ENCODE results near the gene ATP2C2.
"Not testable (repeated sequence)": the region's sequence is repeated elsewhere in the genome, so short reads cannot be mapped to it uniquely, and the experiment has no call there.

ATP2C2 gene

DNA sequence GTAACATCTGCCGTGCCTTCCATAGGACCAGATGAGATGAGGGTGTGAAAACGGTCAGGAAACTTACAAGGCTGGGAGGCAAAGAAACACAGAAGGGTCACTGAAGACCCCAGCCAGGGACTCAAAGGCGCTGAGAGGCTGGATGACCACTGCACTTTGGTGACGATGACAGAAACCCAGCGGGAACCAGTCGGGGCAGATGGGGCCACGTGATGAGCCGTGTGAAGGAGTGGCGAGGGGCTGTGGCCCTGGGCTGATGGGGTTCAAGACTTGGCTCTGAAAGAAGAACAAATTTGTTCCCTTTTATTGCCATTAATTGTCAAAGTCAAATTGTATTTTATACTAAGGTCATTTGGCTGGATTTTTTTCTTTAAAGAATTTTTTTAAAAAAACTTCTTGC, 28.6 kb upstream of the ATP2C2 start:
- DNase-seq (ENCODE audit: low spot score): no peak

DNA sequence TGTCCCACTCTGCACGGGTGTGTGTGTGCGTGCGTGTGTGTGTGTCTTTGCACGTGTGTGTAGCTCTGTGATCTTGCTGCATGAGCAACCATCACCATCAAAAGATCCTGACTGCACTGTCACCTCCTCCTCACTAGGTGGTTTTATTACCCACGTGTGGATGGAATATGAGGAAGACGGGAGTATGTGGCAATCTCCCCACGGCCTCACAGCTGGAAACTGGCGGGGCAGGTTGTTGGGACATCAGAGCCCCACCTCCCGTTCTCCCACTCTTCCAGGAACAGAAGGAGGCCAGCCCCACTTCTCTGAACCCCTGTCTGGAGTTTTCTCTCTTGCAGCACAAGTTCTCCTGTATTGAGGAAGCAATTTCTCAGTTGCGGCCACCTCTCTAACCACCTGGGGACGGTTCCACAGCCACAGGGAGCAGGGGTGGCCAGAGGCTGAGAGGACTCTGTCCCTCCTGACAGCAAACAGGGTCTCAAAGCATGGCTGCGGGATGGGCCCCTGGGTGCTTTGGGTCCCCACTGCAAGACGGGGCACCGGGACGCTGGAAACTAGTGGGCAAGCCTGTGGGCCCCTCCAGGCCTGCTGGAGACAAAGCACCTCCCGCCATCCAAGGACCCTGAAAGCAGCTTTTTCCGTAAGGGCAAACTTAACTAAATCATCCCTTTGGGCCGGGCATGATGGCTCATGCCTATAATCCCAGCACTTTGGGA, 27.9 kb upstream of the ATP2C2 start:
- no peak for DNase-seq (ENCODE audit: low spot score)

DNA sequence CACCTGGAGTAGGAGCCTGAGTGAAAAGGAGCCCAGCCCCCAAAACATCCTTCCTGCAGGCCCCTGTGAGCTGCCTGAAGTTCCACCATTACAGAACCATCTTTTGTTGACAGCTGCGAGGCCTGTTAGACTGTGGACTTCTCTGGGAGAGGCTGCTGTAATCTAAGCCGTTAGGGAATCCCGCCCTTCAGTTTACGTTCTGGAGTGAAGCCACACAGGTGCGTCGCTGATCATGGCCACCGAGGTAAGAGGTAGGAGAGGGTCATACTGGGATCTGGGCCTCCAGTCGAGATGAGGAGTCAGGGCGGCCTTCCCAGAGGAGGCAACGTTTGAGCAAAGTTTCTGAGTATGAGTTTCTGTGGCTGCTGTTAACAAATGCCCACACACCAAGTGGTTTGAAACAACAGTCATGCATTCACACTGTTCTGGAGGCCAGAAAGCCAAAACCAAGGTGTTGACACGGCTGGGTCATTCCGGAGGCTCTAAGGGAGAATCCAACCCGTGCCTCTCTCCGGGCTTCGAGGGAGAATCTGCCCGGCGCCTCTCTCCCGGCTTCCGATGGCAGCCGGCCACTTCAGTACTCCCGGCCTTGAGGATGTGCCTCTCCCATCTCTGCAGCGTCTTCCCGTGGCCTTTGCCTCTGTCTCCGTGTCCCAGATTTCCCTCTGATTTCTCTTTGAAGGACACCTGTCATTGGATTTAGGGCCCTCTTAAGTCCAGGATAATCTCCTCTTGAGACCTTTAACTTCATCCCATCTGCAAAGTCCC, 26.6 kb upstream of the ATP2C2 start:
- DNase-seq (ENCODE audit: low spot score): no peak

GRCh38 chr16:84343800-84344199, 24.5 kb upstream of the ATP2C2 start:
- DNase-seq (ENCODE audit: low spot score): not testable (repeated sequence)

DNA sequence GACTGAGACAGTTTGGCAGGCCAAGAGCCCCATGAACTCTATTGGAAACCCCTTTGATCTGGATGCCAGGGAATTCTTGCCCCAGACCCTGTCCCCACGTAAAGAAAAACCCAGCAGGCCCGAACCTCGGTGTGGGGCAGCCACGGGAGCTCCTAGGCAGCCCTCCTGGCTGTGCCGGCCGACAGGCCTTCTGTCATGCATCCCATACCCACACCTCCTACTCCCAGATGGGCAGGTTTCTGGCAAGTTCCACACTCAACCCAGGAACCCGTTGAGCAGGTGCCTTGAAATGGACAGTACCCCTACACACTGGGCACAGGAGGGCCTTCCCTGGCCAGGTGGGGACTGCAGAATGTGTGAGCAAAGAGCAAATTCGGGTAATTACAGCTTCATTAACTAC, 23.6 kb upstream of the ATP2C2 start:
- no peak for DNase-seq (ENCODE audit: low spot score)

DNA sequence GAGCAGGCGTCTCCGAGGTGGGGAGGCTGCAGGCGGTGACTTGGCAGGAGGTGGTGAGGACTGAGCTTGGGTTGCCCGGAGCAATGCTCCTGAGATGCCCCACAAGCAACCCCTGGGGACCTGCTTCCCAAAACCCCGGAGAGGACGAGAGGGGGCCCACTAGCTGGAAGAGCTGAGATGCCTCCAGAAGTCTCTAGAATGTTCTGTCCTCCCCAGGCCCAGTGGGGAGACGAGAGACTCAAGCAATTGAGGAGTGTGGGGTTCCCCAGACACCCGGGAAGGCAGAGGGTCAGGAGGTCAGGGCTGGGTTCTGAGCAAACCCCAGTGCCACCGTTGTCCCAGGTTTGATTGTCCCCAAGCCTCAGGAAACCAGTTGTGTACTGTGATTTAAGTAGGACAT, 21.2 kb upstream of the ATP2C2 start:
- no peak for DNase-seq (ENCODE audit: low spot score)

- no peak for DNase-seq (ENCODE audit: low spot score)
Measured at GRCh38 chr16:84348386-84348888, 19.9 kb upstream of the ATP2C2 start.

- no peak for DNase-seq (ENCODE audit: low spot score)
Measured at GRCh38 chr16:84349862-84350684, 18.3 kb upstream of the ATP2C2 start.

DNA sequence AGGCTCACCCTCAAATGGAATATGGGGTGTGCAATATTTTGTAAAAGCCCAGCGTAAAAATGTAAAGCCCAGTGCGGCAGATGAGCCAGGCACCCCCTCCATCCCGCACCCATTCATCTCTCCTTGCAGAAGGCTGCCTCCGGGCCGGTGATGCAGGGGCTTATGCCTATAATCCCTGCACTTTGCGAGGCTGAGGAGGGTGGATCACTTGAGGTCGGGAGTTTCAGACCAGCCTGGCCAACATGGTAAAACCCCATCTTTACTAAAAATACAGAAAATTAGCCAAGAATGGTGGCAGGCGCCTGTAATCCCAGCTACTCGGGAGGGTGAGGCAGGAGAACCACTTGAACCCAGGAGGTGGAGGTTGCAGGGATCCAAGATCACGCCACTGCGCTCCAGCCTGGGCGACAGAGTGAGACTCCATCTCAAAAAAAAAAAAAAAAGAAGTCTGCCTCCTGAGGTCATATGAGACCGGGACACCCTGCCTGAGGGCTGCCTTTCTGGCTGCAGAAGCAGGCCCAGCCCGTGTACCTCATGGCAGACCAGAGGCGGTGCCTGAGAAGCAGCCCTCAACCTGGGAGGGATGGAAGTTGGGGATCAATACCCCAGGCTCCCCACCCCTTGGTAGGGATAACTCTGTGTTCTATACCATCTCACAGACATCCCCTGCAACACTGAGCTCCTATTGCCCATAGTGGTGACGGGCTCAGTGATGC, 17.5 kb upstream of the ATP2C2 start:
- DNase-seq (ENCODE audit: low spot score): no peak

GRCh38 chr16:84351630-84352029, 16.7 kb upstream of the ATP2C2 start:
- no peak for DNase-seq (ENCODE audit: low spot score)

DNA sequence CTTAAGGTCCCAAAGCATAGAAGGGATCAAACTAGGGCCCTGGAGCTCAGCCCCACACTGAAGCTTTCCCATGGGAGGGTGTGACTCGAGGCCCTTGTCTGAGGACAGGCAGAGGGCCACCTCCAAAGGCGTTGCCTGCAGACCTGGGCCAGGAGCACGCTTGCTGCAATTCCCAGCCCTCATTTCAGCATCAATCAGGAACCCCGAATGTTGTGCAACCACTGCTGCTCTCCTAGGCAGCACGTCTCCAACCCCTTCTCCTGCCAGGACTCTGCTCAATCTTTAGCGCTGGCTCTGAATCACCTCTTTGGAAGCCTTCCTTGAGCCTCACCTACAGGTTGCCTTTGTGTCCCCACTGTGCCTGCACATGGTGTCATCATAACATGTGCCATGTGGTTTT, 14.0 kb upstream of the ATP2C2 start:
- no peak for DNase-seq (ENCODE audit: low spot score)

GRCh38 chr16:84355149-84355548, 13.2 kb upstream of the ATP2C2 start:
- no peak for DNase-seq (ENCODE audit: low spot score)

DNA sequence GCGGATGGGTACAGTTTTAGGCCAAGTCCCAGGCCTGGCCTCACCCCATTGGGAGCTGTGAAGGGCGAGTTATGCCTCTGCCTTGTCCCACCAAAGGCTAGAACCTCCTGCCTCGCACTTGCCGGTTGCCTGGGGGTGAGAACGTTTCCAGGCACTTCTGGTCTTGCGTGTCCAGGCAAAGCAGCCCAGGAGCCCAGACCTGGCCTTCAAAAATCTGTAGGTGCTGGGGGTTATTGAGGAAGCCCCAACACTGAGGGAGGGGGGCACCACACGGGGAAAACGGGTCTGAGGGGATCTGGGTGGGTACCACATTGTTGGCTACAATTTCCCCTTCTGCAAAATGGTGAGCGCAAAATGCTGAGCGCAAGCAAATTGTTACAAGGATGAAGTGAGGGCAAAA, 12.2 kb upstream of the ATP2C2 start:
- DNase-seq (ENCODE audit: low spot score): no peak

- no peak for DNase-seq (ENCODE audit: low spot score)
Measured at GRCh38 chr16:84356591-84357116, 11.7 kb upstream of the ATP2C2 start.

DNA sequence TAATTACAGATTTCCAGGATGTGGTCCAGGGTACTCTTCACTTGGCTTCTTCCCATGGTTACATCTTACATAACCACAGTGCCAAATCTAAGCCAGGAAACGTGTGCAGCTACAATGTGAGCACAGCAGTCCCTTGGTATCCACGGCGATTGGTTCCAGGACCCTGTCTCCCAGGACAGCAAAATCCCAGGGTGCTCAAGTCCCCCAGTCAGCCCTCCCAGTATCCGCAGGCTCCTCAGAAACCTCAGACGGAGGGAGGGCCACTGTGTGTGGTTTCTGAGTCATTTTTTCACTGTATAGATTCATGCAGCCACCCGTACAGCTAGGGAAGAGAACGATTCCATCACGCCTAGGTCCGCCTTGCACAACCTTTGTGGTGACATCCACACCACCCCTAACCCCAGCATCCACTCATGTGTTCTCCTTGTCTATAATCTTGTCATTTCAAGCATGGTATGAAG, 11.1 kb upstream of the ATP2C2 start:
- DNase-seq (ENCODE audit: low spot score): no peak

GRCh38 chr16:84358601-84359295, 9.6 kb upstream of the ATP2C2 start:
- DNase-seq (ENCODE audit: low spot score): no peak

GRCh38 chr16:84359326-84359725, 9.0 kb upstream of the ATP2C2 start:
- no peak for DNase-seq (ENCODE audit: low spot score)

- no peak for DNase-seq (ENCODE audit: low spot score)
Measured at GRCh38 chr16:84360170-84360569, 8.2 kb upstream of the ATP2C2 start.

DNA sequence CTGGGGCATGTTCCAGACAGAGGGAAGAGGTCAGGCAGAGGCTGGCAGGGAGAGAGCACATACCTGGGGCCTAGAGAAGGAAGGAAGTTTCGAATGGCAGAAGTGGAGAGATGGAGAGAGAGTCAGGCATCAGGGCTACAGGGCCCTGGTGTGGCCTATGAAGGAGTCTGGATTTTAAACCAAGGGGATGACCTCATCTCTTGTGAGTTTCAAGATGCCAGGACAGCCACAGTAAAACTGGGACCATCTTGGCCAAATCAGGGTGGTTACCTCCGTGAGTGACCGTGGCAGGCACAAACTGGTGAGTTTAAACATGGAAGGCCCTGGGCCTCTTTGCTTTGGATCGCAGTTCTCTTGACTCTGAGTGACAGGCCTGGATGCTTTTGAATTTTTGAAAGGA, 7.6 kb upstream of the ATP2C2 start:
- DNase-seq (ENCODE audit: low spot score): no peak

- DNase-seq (ENCODE audit: low spot score): no peak
Measured at GRCh38 chr16:84361546-84361945, 6.8 kb upstream of the ATP2C2 start.

GRCh38 chr16:84362471-84362941, 5.8 kb upstream of the ATP2C2 start:
- no peak for DNase-seq (ENCODE audit: low spot score)
